HAP-1 (cell line): ENCODE results near the gene PPP1R16B.

ENCODE experiments used
- DNase-seq, 2 experiments: peaks; one replicate each; pipeline ENCODE4 v3.0.0-alpha.2; 2016 to 2020; ENCODE audit warnings: low spot score in 2 of 2
- H3K27me3 ChIP-seq: fragments of 250-450 bp; sonication (Bioruptor Pico); 2 replicates; pipeline ENCODE4 v1.5.1; 2020; ENCODE audit warnings: low read depth, mild to moderate bottlenecking, moderate library complexity
- H3K36me3 ChIP-seq: fragments of 250-450 bp; sonication (Bioruptor Pico); replicated peaks from 2 replicates; pipeline ENCODE4 v1.5.1; 2020; ENCODE audit warnings: mild to moderate bottlenecking
- H3K4me1 ChIP-seq: fragments of 250-450 bp; sonication (Bioruptor Pico); 2 replicates; pipeline ENCODE4 v1.5.1; 2020; ENCODE audit warnings: mild to moderate bottlenecking
- H3K4me3 ChIP-seq: fragments of 250-450 bp; sonication (Bioruptor Pico); 2 replicates; pipeline ENCODE4 v1.5.1; 2020; ENCODE audit warnings: mild to moderate bottlenecking, moderate library complexity
- H3K9me3 ChIP-seq: fragments of 250-450 bp; sonication (Bioruptor Pico); 2 replicates; pipeline ENCODE4 v1.5.1; 2020; ENCODE audit warnings: mild to moderate bottlenecking, moderate library complexity
- in situ Hi-C: fragments of 300-500 bp; cut with MboI; formaldehyde crosslinking; loops from 3 replicates; pipeline ENCODE4 v1.14.3; 2020; ENCODE audit warnings: low sequenced_read_pairs, inconsistent platforms, mixed read lengths

PPP1R16B gene

GRCh38 chr20:38889792-38890496 is 84.4 kb downstream of the PPP1R16B start:
- no peak overlapping the region for H3K4me3 ChIP-seq
- no peak for DNase-seq
- in situ Hi-C loops = loop anchor here (10.0 kb wide), 1 partner anchor 245 kb away; no protein-coding TSS in a partner anchor
- H3K9me3 ChIP-seq = no peaks in the 10 kb centered on the region
- no peaks in the 10 kb centered on the region for H3K27me3 ChIP-seq
- no peaks in the 10 kb centered on the region for H3K36me3 ChIP-seq
- no peaks in the 10 kb centered on the region for H3K4me1 ChIP-seq

- no peaks in the 10 kb centered on the region for H3K4me1 ChIP-seq
- H3K27me3 ChIP-seq = no peaks in the 10 kb centered on the region
- in situ Hi-C loops = loop anchor here (10.0 kb wide), 1 partner anchor 246 kb away; no protein-coding TSS in a partner anchor
- H3K9me3 ChIP-seq = no peaks in the 10 kb centered on the region
- no peak for DNase-seq
- H3K36me3 ChIP-seq = no peaks in the 10 kb centered on the region
- no peak overlapping the region for H3K4me3 ChIP-seq
These were observed 85.0 kb downstream of the PPP1R16B start for GRCh38 chr20:38890497-38890818.

- no peak for DNase-seq
- H3K9me3 ChIP-seq = no peaks in the 10 kb centered on the region
- H3K4me1 ChIP-seq = no peaks in the 10 kb centered on the region
- H3K4me3 ChIP-seq = no peak overlapping the region
- peaks cover 2% of the 10 kb centered on the region; the same call in 1 of the 2 replicates for H3K27me3 ChIP-seq
- in situ Hi-C loops = loop anchor here (10.0 kb wide), 1 partner anchor 248 kb away; no protein-coding TSS in a partner anchor
- no peaks in the 10 kb centered on the region for H3K36me3 ChIP-seq
These were observed 86.8 kb downstream of the PPP1R16B start for GRCh38 chr20:38892091-38892981.

GRCh38 chr20:38893056-38893564 is 87.6 kb downstream of the PPP1R16B start:
- DNase-seq = no peak
- in situ Hi-C loops = loop anchor here (10.0 kb wide), 1 partner anchor 248 kb away; no protein-coding TSS in a partner anchor
- H3K4me1 ChIP-seq = no peaks in the 10 kb centered on the region

GRCh38 chr20:38893565-38894090 is 88.1 kb downstream of the PPP1R16B start:
- Histone ChIP-seq H3K27me3 (peaks cover 5% of the 10 kb centered on the region; the same call in 1 of the 2 replicates), H3K36me3 (no peaks in the 10 kb centered on the region), H3K9me3 (no peaks in the 10 kb centered on the region), H3K4me1 (no peaks in the 10 kb centered on the region), H3K4me3 (no peak overlapping the region)
- DNase-seq = peak; percentile 43 to 80
- in situ Hi-C loops = loop anchor here (10.0 kb wide), 1 partner anchor 249 kb away; no protein-coding TSS in a partner anchor

More at GRCh38 chr20:38893056-38893564, 87.6 kb downstream of the PPP1R16B start:
- Histone ChIP-seq H3K4me3 (no peak overlapping the region), H3K9me3 (no peaks in the 10 kb centered on the region), H3K27me3 (peaks cover 5% of the 10 kb centered on the region; the same call in 1 of the 2 replicates), H3K36me3 (no peaks in the 10 kb centered on the region)

GRCh38 chr20:38894091-38894847 is 88.8 kb downstream of the PPP1R16B start:
- Histone ChIP-seq H3K4me3 (no peak overlapping the region), H3K36me3 (no peaks in the 10 kb centered on the region), H3K9me3 (no peaks in the 10 kb centered on the region), H3K27me3 (peaks cover 5% of the 10 kb centered on the region; the same call in 1 of the 2 replicates), H3K4me1 (no peaks in the 10 kb centered on the region)
- in situ Hi-C loops = loop anchor here (10.0 kb wide), 1 partner anchor 249 kb away; no protein-coding TSS in a partner anchor
- DNase-seq = no peak

- no peak for DNase-seq
- H3K4me3 ChIP-seq = no peak overlapping the region
- in situ Hi-C loops = loop anchor here (10.0 kb wide), 1 partner anchor 251 kb away; no protein-coding TSS in a partner anchor
- no peaks in the 10 kb centered on the region for H3K4me1 ChIP-seq
- H3K27me3 ChIP-seq = peaks cover 5% of the 10 kb centered on the region; the same call in 1 of the 2 replicates
- H3K36me3 ChIP-seq = no peaks in the 10 kb centered on the region
- H3K9me3 ChIP-seq = no peaks in the 10 kb centered on the region
These were observed 89.8 kb downstream of the PPP1R16B start for GRCh38 chr20:38895098-38895949.

GRCh38 chr20:38896009-38896594 is 90.6 kb downstream of the PPP1R16B start:
- DNase-seq = no peak
- Histone ChIP-seq H3K27me3 (peaks cover 5% of the 10 kb centered on the region; the same call in 1 of the 2 replicates), H3K9me3 (no peaks in the 10 kb centered on the region), H3K36me3 (no peaks in the 10 kb centered on the region), H3K4me3 (no peak overlapping the region), H3K4me1 (no peaks in the 10 kb centered on the region)
- in situ Hi-C loops = loop anchor here (10.0 kb wide), 1 partner anchor 251 kb away; no protein-coding TSS in a partner anchor

- Histone ChIP-seq H3K4me1 (no peaks in the 10 kb centered on the region), H3K36me3 (no peaks in the 10 kb centered on the region), H3K9me3 (no peaks in the 10 kb centered on the region), H3K27me3 (peaks cover 5% of the 10 kb centered on the region; the same call in 1 of the 2 replicates), H3K4me3 (no peak overlapping the region)
- in situ Hi-C loops = loop anchor here (10.0 kb wide), 1 partner anchor 252 kb away; no protein-coding TSS in a partner anchor
- no peak for DNase-seq
These were observed 91.8 kb downstream of the PPP1R16B start for GRCh38 chr20:38897267-38897666.

- DNase-seq = no peak
- H3K4me1 ChIP-seq = no peaks in the 10 kb centered on the region
- H3K36me3 ChIP-seq = no peaks in the 10 kb centered on the region
- H3K27me3 ChIP-seq = peaks cover 5% of the 10 kb centered on the region; the same call in 1 of the 2 replicates
- in situ Hi-C loops = no loop called here
- H3K9me3 ChIP-seq = no peaks in the 10 kb centered on the region
- H3K4me3 ChIP-seq = no peak overlapping the region
These were observed 95.1 kb downstream of the PPP1R16B start for GRCh38 chr20:38900606-38901005.

- in situ Hi-C loops = no loop called here
- no peak overlapping the region for H3K4me3 ChIP-seq
- H3K36me3 ChIP-seq = no peaks in the 10 kb centered on the region
- H3K27me3 ChIP-seq = peaks cover under 1% of the 10 kb centered on the region; the same call in 1 of the 2 replicates
- H3K4me1 ChIP-seq = no peaks in the 10 kb centered on the region
- no peak for DNase-seq
- no peaks in the 10 kb centered on the region for H3K9me3 ChIP-seq
These were observed 97.1 kb downstream of the PPP1R16B start for GRCh38 chr20:38902601-38903000.

- no peaks in the 10 kb centered on the region for H3K36me3 ChIP-seq
These were observed 97.8 kb downstream of the PPP1R16B start for GRCh38 chr20:38903335-38903734.

More at GRCh38 chr20:38903335-38903734, 97.8 kb downstream of the PPP1R16B start:
- Histone ChIP-seq H3K4me1 (no peaks in the 10 kb centered on the region), H3K27me3 (no peaks in the 10 kb centered on the region), H3K9me3 (no peaks in the 10 kb centered on the region), H3K4me3 (no peak overlapping the region)
- in situ Hi-C loops = no loop called here
- no peak for DNase-seq
